Measurements from ENCODE around the gene ZFYVE16.

GRCh38 chr5:80487444-80487828 lies 79.6 kb downstream of the ZFYVE16 start:
- TF ChIP-seq CTCF (IDR thresholded peaks at IDR 0.05) (no peak), POLR2A (IDR thresholded peaks at IDR 0.05) (no peak)

Measured in heart left ventricle (tissue), 13 donors.